Measurements from ENCODE around the gene FAM163A.

DNA sequence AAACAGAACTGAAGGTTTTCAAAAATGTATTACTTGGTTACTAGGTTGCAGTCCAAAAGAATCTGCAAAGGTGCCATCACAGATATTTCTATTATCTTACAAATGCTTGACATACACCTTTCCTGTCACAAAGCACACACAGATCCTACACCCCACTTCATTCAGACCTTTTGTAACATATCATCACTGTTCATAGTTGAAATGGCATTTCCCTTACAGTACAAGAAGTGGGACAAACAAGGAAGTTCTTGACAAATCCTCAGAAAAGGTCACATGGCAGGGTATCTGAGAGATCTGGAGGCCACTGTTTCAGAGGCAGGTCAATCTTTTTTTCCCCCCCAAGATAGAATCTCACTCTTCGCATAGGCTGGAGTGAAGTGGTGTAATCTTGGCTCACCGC, 113.2 kb downstream of the FAM163A start:
- TF ChIP-seq, protein P1, sequence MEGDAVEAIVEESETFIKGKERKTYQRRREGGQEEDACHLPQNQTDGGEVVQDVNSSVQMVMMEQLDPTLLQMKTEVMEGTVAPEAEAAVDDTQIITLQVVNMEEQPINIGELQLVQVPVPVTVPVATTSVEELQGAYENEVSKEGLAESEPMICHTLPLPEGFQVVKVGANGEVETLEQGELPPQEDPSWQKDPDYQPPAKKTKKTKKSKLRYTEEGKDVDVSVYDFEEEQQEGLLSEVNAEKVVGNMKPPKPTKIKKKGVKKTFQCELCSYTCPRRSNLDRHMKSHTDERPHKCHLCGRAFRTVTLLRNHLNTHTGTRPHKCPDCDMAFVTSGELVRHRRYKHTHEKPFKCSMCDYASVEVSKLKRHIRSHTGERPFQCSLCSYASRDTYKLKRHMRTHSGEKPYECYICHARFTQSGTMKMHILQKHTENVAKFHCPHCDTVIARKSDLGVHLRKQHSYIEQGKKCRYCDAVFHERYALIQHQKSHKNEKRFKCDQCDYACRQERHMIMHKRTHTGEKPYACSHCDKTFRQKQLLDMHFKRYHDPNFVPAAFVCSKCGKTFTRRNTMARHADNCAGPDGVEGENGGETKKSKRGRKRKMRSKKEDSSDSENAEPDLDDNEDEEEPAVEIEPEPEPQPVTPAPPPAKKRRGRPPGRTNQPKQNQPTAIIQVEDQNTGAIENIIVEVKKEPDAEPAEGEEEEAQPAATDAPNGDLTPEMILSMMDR (IDR thresholded peaks at IDR 0.05): no peak
- TF ChIP-seq POLR2A (IDR thresholded peaks at IDR 0.05): no peak

All from uterus (tissue), 2 donors.